ENCODE measurements around the gene PCLO. TPM values are rescaled to one million over a fixed set of nuclear protein-coding genes. Genes with fewer than 3 reads are reported as not detected.
"Not testable (repeated sequence)": the region's sequence is repeated elsewhere in the genome, so short reads cannot be mapped to it uniquely, and the experiment has no call there.

The PCLO gene
- total RNA-seq, 4 donors from 2014 or later = 4.9 to 7.4 (median 6.1) TPM

DNA sequence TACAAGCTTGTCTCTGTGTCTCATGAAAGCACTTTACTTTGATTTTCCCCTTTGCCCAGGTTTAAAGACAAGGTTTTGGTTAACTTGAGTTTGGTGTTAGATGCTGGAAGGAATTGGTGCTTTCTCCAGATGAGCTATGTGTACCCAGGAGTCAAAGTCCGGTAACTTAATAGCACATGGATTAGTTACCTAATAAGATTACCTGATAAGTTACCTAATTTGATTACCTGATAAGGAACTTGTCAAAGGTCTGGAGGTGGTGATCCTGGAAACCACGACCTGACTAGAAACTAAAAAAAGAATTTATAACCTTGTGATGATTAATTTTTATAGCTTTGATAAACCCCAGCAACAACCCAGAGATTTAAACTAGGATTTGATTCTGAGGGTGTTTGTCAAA lies 449.2 kb downstream of the PCLO start:
- no peak overlapping the region for H3K4me3 ChIP-seq

GRCh38 chr7:82706344-82706743 lies 456.3 kb downstream of the PCLO start:
- not testable (repeated sequence) for H3K4me1 ChIP-seq; H3K36me3 ChIP-seq; H3K27me3 ChIP-seq; H3K9me3 ChIP-seq; DNase-seq (ENCODE audit: low spot score in 2 of 2); H3K4me3 ChIP-seq; H3K27ac ChIP-seq
- 75% methylated on average over 1 of the region's 1 CpG for WGBS

More for the DNA sequence above, 449.2 kb downstream of the PCLO start:
- WGBS = 48% methylated on average over 2 of the region's 2 CpGs
- TF ChIP-seq, protein P1, sequence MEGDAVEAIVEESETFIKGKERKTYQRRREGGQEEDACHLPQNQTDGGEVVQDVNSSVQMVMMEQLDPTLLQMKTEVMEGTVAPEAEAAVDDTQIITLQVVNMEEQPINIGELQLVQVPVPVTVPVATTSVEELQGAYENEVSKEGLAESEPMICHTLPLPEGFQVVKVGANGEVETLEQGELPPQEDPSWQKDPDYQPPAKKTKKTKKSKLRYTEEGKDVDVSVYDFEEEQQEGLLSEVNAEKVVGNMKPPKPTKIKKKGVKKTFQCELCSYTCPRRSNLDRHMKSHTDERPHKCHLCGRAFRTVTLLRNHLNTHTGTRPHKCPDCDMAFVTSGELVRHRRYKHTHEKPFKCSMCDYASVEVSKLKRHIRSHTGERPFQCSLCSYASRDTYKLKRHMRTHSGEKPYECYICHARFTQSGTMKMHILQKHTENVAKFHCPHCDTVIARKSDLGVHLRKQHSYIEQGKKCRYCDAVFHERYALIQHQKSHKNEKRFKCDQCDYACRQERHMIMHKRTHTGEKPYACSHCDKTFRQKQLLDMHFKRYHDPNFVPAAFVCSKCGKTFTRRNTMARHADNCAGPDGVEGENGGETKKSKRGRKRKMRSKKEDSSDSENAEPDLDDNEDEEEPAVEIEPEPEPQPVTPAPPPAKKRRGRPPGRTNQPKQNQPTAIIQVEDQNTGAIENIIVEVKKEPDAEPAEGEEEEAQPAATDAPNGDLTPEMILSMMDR (IDR thresholded peaks at IDR 0.05) = no peak
- no peak for TF ChIP-seq POLR2AphosphoS5 (IDR thresholded peaks at IDR 0.05)
- TF ChIP-seq EP300 (IDR thresholded peaks at IDR 0.05) = no peak
- no peak for TF ChIP-seq POLR2A (IDR thresholded peaks at IDR 0.05)
- Histone ChIP-seq H3K27ac (no peak overlapping the region), H3K27me3 (no peaks in the 10 kb centered on the region), H3K9me3 (no peaks in the 10 kb centered on the region), H3K4me1 (peaks cover 3% of the 10 kb centered on the region), H3K36me3 (no peaks in the 10 kb centered on the region)
- no peak for DNase-seq (ENCODE audit: low spot score in 2 of 2)

- 34% methylated on average over 2 of the region's 2 CpGs for WGBS
- TF ChIP-seq POLR2AphosphoS5 (IDR thresholded peaks at IDR 0.05) (no peak), POLR2A (IDR thresholded peaks at IDR 0.05) (no peak), EP300 (IDR thresholded peaks at IDR 0.05) (no peak)
- TF ChIP-seq, protein P1 (IDR thresholded peaks at IDR 0.05) = no peak
- no peak for DNase-seq (ENCODE audit: low spot score in 2 of 2)
Observed at GRCh38 chr7:82705517-82706260, 457.0 kb downstream of the PCLO start.

GRCh38 chr7:82704121-82704520 lies 458.6 kb downstream of the PCLO start:
- DNase-seq (ENCODE audit: low spot score in 2 of 2) = no peak
- H3K27me3 ChIP-seq = no peaks in the 10 kb centered on the region
- TF ChIP-seq, protein P1 (IDR thresholded peaks at IDR 0.05) = no peak
- no peak for TF ChIP-seq EP300 (IDR thresholded peaks at IDR 0.05)
- no peak for TF ChIP-seq POLR2AphosphoS5 (IDR thresholded peaks at IDR 0.05)
- TF ChIP-seq POLR2A (IDR thresholded peaks at IDR 0.05) = no peak
- no peaks in the 10 kb centered on the region for H3K36me3 ChIP-seq
- H3K4me3 ChIP-seq = no peak overlapping the region
- no peaks in the 10 kb centered on the region for H3K9me3 ChIP-seq
- no peaks in the 10 kb centered on the region for H3K4me1 ChIP-seq
- H3K27ac ChIP-seq = no peak overlapping the region

More at GRCh38 chr7:82705517-82706260, 457.0 kb downstream of the PCLO start:
- H3K9me3 ChIP-seq = no peaks in the 10 kb centered on the region
- H3K4me1 ChIP-seq = no peaks in the 10 kb centered on the region
- no peaks in the 10 kb centered on the region for H3K36me3 ChIP-seq
- H3K27ac ChIP-seq = no peak overlapping the region
- H3K27me3 ChIP-seq = no peaks in the 10 kb centered on the region
- H3K4me3 ChIP-seq = no peak overlapping the region
